Trophoblast cell (in vitro differentiated cells and primary cell): ENCODE data around the gene LRIF1.

Experiments
- DNase-seq, 2 donors: peaks; one replicate each; pipeline ENCODE4 v3.0.0-alpha.2; 2016
- H2AFZ ChIP-seq: 2 replicates; pipeline ENCODE4 v1.6.1; 2013; ENCODE audit warnings: low read length, moderate library complexity, mild to moderate bottlenecking; ENCODE audit not compliant: insufficient read depth, poor library complexity
- H2AK5ac ChIP-seq: 2 replicates; pipeline ENCODE4 v1.6.1; 2013; ENCODE audit warnings: mild to moderate bottlenecking, low read length
- H2BK120ac ChIP-seq: 2 replicates; pipeline ENCODE4 v1.6.1; 2013; ENCODE audit warnings: low read length, mild to moderate bottlenecking, moderate library complexity; ENCODE audit not compliant: insufficient read depth, poor library complexity
- H2BK12ac ChIP-seq: 2 replicates; pipeline ENCODE4 v1.6.1; 2013; ENCODE audit warnings: mild to moderate bottlenecking, low read length, moderate library complexity
- H2BK5ac ChIP-seq: 2 replicates; pipeline ENCODE4 v1.6.1; 2013; ENCODE audit warnings: low read length, low read depth, moderate library complexity, mild to moderate bottlenecking; ENCODE audit not compliant: poor library complexity
- H3K14ac ChIP-seq: 2 replicates; pipeline ENCODE4 v1.6.1; 2013; ENCODE audit warnings: mild to moderate bottlenecking, low read length
- H3K18ac ChIP-seq: 2 replicates; pipeline ENCODE4 v1.6.1; 2013; ENCODE audit warnings: mild to moderate bottlenecking, low read length
- H3K23ac ChIP-seq: 2 replicates; pipeline ENCODE4 v1.6.1; 2013; ENCODE audit warnings: low read length
- H3K27ac ChIP-seq: 2 replicates; pipeline ENCODE4 v1.5.1; 2013; ENCODE audit warnings: low read depth, mild to moderate bottlenecking, inconsistent platforms, low read length, moderate library complexity
- H3K27me3 ChIP-seq: 2 replicates; pipeline ENCODE4 v1.6.1; 2013; ENCODE audit warnings: inconsistent platforms, mild to moderate bottlenecking, low read length, moderate library complexity; ENCODE audit not compliant: insufficient read depth
- H3K36me3 ChIP-seq, 2 experiments: 1 replicate in 1 of 2; 2 replicates in 1 of 2; pipeline ENCODE4 v1.6.1; 2013; ENCODE audit warnings: low read length in 2 of 2, mild to moderate bottlenecking in 2 of 2, moderate library complexity in 1 of 2; ENCODE audit not compliant: insufficient read depth in 2 of 2, control insufficient read depth in 1 of 2
- H3K4ac ChIP-seq: 2 replicates; pipeline ENCODE4 v1.6.1; 2013; ENCODE audit warnings: low read depth, mild to moderate bottlenecking, low read length, moderate library complexity
- H3K4me1 ChIP-seq, 2 experiments: 1 replicate in 1 of 2; 2 replicates in 1 of 2; pipeline ENCODE4 v1.6.1; 2013; ENCODE audit warnings: low read length in 2 of 2, mild to moderate bottlenecking in 2 of 2, moderate library complexity in 1 of 2; ENCODE audit not compliant: insufficient read depth in 2 of 2, control insufficient read depth in 1 of 2
- H3K4me2 ChIP-seq: 2 replicates; pipeline ENCODE4 v1.6.1; 2013; ENCODE audit warnings: inconsistent platforms, mild to moderate bottlenecking, low read length, moderate library complexity
- H3K4me3 ChIP-seq: 2 replicates; pipeline ENCODE4 v1.5.1; 2013; ENCODE audit warnings: mild to moderate bottlenecking, low read depth, low read length, inconsistent platforms
- H3K79me1 ChIP-seq: one replicate; pipeline ENCODE4 v1.6.1; 2013; ENCODE audit warnings: low read length
- H3K79me2 ChIP-seq: 2 replicates; pipeline ENCODE4 v1.6.1; 2013; ENCODE audit warnings: low read length, mild to moderate bottlenecking; ENCODE audit not compliant: control insufficient read depth, insufficient read depth, poor library complexity
- H3K9ac ChIP-seq: 2 replicates; pipeline ENCODE4 v1.6.1; 2013; ENCODE audit warnings: mild to moderate bottlenecking, low read length
- H3K9me3 ChIP-seq: 2 replicates; pipeline ENCODE4 v1.6.1; 2013; ENCODE audit warnings: low read depth, mild to moderate bottlenecking, control low read depth, inconsistent platforms, low read length; ENCODE audit not compliant: insufficient read depth
- H4K12ac ChIP-seq: 2 replicates; pipeline ENCODE4 v1.6.1; 2013; ENCODE audit warnings: low read depth, mild to moderate bottlenecking, low read length, moderate library complexity
- H4K8ac ChIP-seq: 2 replicates; pipeline ENCODE4 v1.6.1; 2013; ENCODE audit warnings: low read depth, mild to moderate bottlenecking, low read length, moderate library complexity
- H4K91ac ChIP-seq: one replicate; pipeline ENCODE4 v1.6.1; 2013; ENCODE audit warnings: low read depth, mild to moderate bottlenecking, low read length, moderate library complexity
- WGBS: extraction: QIAGEN DNeasy Blood & Tissue Kit; methylation state at CpG from one replicate; pipeline ENCODE4 v1.1.7; 2013; ENCODE audit warnings: missing lambda C conversion rate; ENCODE audit not compliant: insufficient read length, insufficient coverage; ENCODE audit errors: extremely low coverage; 5-methylcytosine and 5-hydroxymethylcytosine counted together

LRIF1 gene

GRCh38 chr1:110898734-110899457 is 64.8 kb downstream of the LRIF1 start:
- Histone ChIP-seq H2AK5ac (no peak overlapping the region), H3K27me3 (no peaks in the 10 kb centered on the region), H3K9ac (no peak overlapping the region), H3K79me1 (no peaks in the 10 kb centered on the region), H3K4me2 (no peak overlapping the region), H4K8ac (no peak overlapping the region), H3K27ac (no peak overlapping the region), H3K4me3 (no peak overlapping the region), H3K9me3 (peaks cover 5% of the 10 kb centered on the region), H2BK120ac (no peak overlapping the region), H3K14ac (no peak overlapping the region), H4K12ac (no peak overlapping the region), H3K23ac (no peak overlapping the region), H3K4me1 (no peaks in the 10 kb centered on the region), H2BK12ac (no peak overlapping the region), H2BK5ac (no peak overlapping the region), H3K36me3 (no peaks in the 10 kb centered on the region), H2AFZ (no peak overlapping the region), H4K91ac (no peak overlapping the region), H3K4ac (no peak overlapping the region), H3K18ac (no peak overlapping the region), H3K79me2 (no peaks in the 10 kb centered on the region)
- no peak for DNase-seq
- WGBS: no CpG with 5 or more reads among the region's 3 CpGs

GRCh38 chr1:110897681-110898080 is 66.0 kb downstream of the LRIF1 start:
- H3K14ac ChIP-seq: no peak overlapping the region
- DNase-seq: no peak
- no peak overlapping the region for H2BK120ac ChIP-seq
- no peak overlapping the region for H2BK12ac ChIP-seq
- no peak overlapping the region for H3K23ac ChIP-seq
- no peaks in the 10 kb centered on the region for H3K4me1 ChIP-seq
- H4K91ac ChIP-seq: no peak overlapping the region
- H3K27me3 ChIP-seq: no peaks in the 10 kb centered on the region
- no peak overlapping the region for H3K27ac ChIP-seq
- H2AFZ ChIP-seq: no peak overlapping the region
- no peaks in the 10 kb centered on the region for H3K79me2 ChIP-seq
- H2AK5ac ChIP-seq: no peak overlapping the region
- no peak overlapping the region for H4K8ac ChIP-seq
- H2BK5ac ChIP-seq: no peak overlapping the region
- no peak overlapping the region for H3K4me3 ChIP-seq
- H3K4ac ChIP-seq: no peak overlapping the region
- H3K18ac ChIP-seq: no peak overlapping the region
- H4K12ac ChIP-seq: no peak overlapping the region
- no peaks in the 10 kb centered on the region for H3K79me1 ChIP-seq
- no peak overlapping the region for H3K9ac ChIP-seq
- no CpG with 5 or more reads among the region's 2 CpGs for WGBS
- no peaks in the 10 kb centered on the region for H3K9me3 ChIP-seq
- no peaks in the 10 kb centered on the region for H3K36me3 ChIP-seq
- H3K4me2 ChIP-seq: no peak overlapping the region
